ENCODE data around the gene ALKBH4.

GRCh38 chr7:102449136-102449535 is 15.5 kb downstream of the ALKBH4 start:
- TF ChIP-seq BACH1 (IDR thresholded peaks at IDR 0.05; ENCODE audit: low read length), result no peak
- TF ChIP-seq CTCF (IDR thresholded peaks at IDR 0.05; ENCODE audit: control extremely low read depth in 1 of 3, insufficient read depth in 1 of 3, low read depth in 1 of 3, low read length in 3 of 3), result no peak
- no peak for TF ChIP-seq MAX (IDR thresholded peaks at IDR 0.05)
- TF ChIP-seq ATF3 (IDR thresholded peaks at IDR 0.05; ENCODE audit: insufficient read depth, low read depth, low read length), result no peak
- TF ChIP-seq TBP (IDR thresholded peaks at IDR 0.05; ENCODE audit: low read depth, low read length), result no peak
